ENCODE data around the gene SOX6. TPM values are rescaled to one million over a fixed set of nuclear protein-coding genes. Genes with fewer than 3 reads are reported as not detected.

SOX6 gene
- total and polyA plus RNA-seq, 2 of the 13 experiments (the other 11 are each of a cell fraction or from before 2014, with no cell fraction given): 2.6 to 11.2 TPM

- Histone ChIP-seq H4K20me1 (ENCODE audit: insufficient read depth, low read length) (no peaks in the 10 kb centered on the region), H3K4me1 (ENCODE audit: insufficient read depth, low read length) (peaks cover 34% of the 10 kb centered on the region), H3K27ac (ENCODE audit: extremely low read length, insufficient read depth, low read length) (no peak overlapping the region), H3K9me3 (ENCODE audit: low read length) (no peaks in the 10 kb centered on the region), H3K79me2 (ENCODE audit: insufficient read depth, low read length) (no peaks in the 10 kb centered on the region), H2AFZ (ENCODE audit: low read length) (no peak overlapping the region), H3K4me3 (replicated peaks in 1 of 3; ENCODE audit: insufficient read depth in 1 of 3, low read depth in 2 of 3, low read length in 3 of 3) (no peak overlapping the region), H3K27me3 (ENCODE audit: control insufficient read depth in 1 of 2, insufficient read depth in 2 of 2, low read length in 2 of 2) (no peaks in the 10 kb centered on the region), H3K4me2 (ENCODE audit: low read depth, low read length) (no peak overlapping the region), H3K9ac (ENCODE audit: insufficient read depth, low read depth, low read length) (no peak overlapping the region), H3K36me3 (replicated peaks in 1 of 2; ENCODE audit: control insufficient read depth in 1 of 2, insufficient read depth in 2 of 2, low read length in 2 of 2) (no peaks in the 10 kb centered on the region)
- TF ChIP-seq HNRNPK (IDR thresholded peaks at IDR 0.05; ENCODE audit: low read depth, low read length, poor library complexity, severe bottlenecking) (peak; percentile 29), ZFY (CRISPR knock-in tag; IDR thresholded peaks at IDR 0.05) (no peak)
- FAIRE-seq (no peak), ATAC-seq (no peak), DNase-seq (ENCODE audit: low spot score) (no peak)
- in situ Hi-C loops (cut with HindIII; ENCODE audit: extremely low pct_ligation_motif_present, low pct_unique_long_range_greater_than_20kb) (no loop called here), intact Hi-C loops (cut with micrococcal nuclease; ENCODE audit: unreplicated experiment) (no loop called here)
- ChIA-PET CTCF (ENCODE audit: low intra/inter-chr PET ratio, low total read pairs) (no interaction called here), POLR2A (no interaction called here)
- BruUV-seq (replicated peaks): no TSS peak
Observed at GRCh38 chr11:16120008-16120407, 236.3 kb downstream of the SOX6 start.

GRCh38 chr11:16117989-16118756, 238.2 kb downstream of the SOX6 start:
- ATAC-seq (no peak), DNase-seq (ENCODE audit: low spot score) (no peak), FAIRE-seq (no peak)
- H2AFZ ChIP-seq (ENCODE audit: low read length): no peak overlapping the region
- H3K4me2 ChIP-seq (ENCODE audit: low read depth, low read length): no peak overlapping the region
- intact Hi-C loops (cut with micrococcal nuclease; ENCODE audit: unreplicated experiment) (loop anchor here (5.0 kb wide), 1 partner anchor 284 kb away; no protein-coding TSS in a partner anchor), in situ Hi-C loops (cut with HindIII; ENCODE audit: extremely low pct_ligation_motif_present, low pct_unique_long_range_greater_than_20kb) (no loop called here)
- no TSS peak for BruUV-seq (replicated peaks)
- 45% methylated on average over 4 of the region's 4 CpGs for WGBS (ENCODE audit: low lambda C conversion rate)
- no peak overlapping the region for H3K27ac ChIP-seq (ENCODE audit: extremely low read length, insufficient read depth, low read length)
- ChIA-PET POLR2A (no interaction called here), CTCF (ENCODE audit: low intra/inter-chr PET ratio, low total read pairs) (no interaction called here)
- H3K9me3 ChIP-seq (ENCODE audit: low read length): no peaks in the 10 kb centered on the region
- no peaks in the 10 kb centered on the region for H3K27me3 ChIP-seq (ENCODE audit: control insufficient read depth in 1 of 2, insufficient read depth in 2 of 2, low read length in 2 of 2)
- no peaks in the 10 kb centered on the region for H4K20me1 ChIP-seq (ENCODE audit: insufficient read depth, low read length)
- H3K36me3 ChIP-seq (replicated peaks in 1 of 2; ENCODE audit: control insufficient read depth in 1 of 2, insufficient read depth in 2 of 2, low read length in 2 of 2): no peaks in the 10 kb centered on the region
- H3K79me2 ChIP-seq (ENCODE audit: insufficient read depth, low read length): no peaks in the 10 kb centered on the region
- H3K4me1 ChIP-seq (ENCODE audit: insufficient read depth, low read length): peaks cover 40% of the 10 kb centered on the region
- no peak for TF ChIP-seq ELF3 (CRISPR knock-in tag; IDR thresholded peaks at IDR 0.05)
- TF ChIP-seq ZNF24 (IDR thresholded peaks at IDR 0.05): no peak
- no peak for TF ChIP-seq ZNF292 (CRISPR knock-in tag; IDR thresholded peaks at IDR 0.05; ENCODE audit: borderline replicate concordance, low read depth)
- no peak for TF ChIP-seq TSC22D2 (CRISPR knock-in tag; IDR thresholded peaks at IDR 0.05; ENCODE audit: borderline replicate concordance)
- H3K9ac ChIP-seq (ENCODE audit: insufficient read depth, low read depth, low read length): no peak overlapping the region
- no peak overlapping the region for H3K4me3 ChIP-seq (replicated peaks in 1 of 3; ENCODE audit: insufficient read depth in 1 of 3, low read depth in 2 of 3, low read length in 3 of 3)
